ENCODE results near the gene HCRTR1. TPM values are rescaled to one million over a fixed set of nuclear protein-coding genes. Genes with fewer than 3 reads are reported as not detected.

Gene HCRTR1
- total RNA-seq, 2 donors from 2014 or later, result not detected

- Histone ChIP-seq H3K9me3 (no peaks in the 10 kb centered on the region), H3K36me3 (replicated peaks in 1 of 2; ENCODE audit: insufficient read depth in 1 of 2, low read depth in 2 of 2) (no peaks in the 10 kb centered on the region), H3K27ac (no peak overlapping the region), H3K4me1 (peaks cover 16% of the 10 kb centered on the region), H3K4me3 (no peak overlapping the region), H3K27me3 (peaks cover 0 to 5% of the 10 kb centered on the region in 2 donors)
- intact Hi-C loops (cut with DNase I), result no loop called here
- ATAC-seq, result no peak
- 83 to 84% methylated on average over 4 to 15 of the region's 15 CpGs for WGBS, 2 donors
- TF ChIP-seq CTCF (IDR thresholded peaks at IDR 0.05) (no peak), POLR2A (IDR thresholded peaks at IDR 0.05) (no peak)
- DNase-seq, result no peak
Observed at GRCh38 chr1:31621847-31622730, 4.6 kb downstream of the HCRTR1 start.

- Histone ChIP-seq H3K4me3 (no peak overlapping the region), H3K36me3 (replicated peaks in 1 of 2; ENCODE audit: insufficient read depth in 1 of 2, low read depth in 2 of 2) (no peaks in the 10 kb centered on the region), H3K27me3 (no peaks in the 10 kb centered on the region), H3K27ac (no peak overlapping the region), H3K9me3 (no peaks in the 10 kb centered on the region), H3K4me1 (peaks cover 20% of the 10 kb centered on the region)
- 96 to 99% methylated on average over 11 to 12 of the region's 12 CpGs for WGBS, 2 donors
- DNase-seq, result no peak
- ATAC-seq, result no peak
- intact Hi-C loops (cut with DNase I), result no loop called here
- TF ChIP-seq POLR2A (IDR thresholded peaks at IDR 0.05) (no peak), CTCF (IDR thresholded peaks at IDR 0.05) (no peak)
Observed at GRCh38 chr1:31623365-31623764, 5.9 kb downstream of the HCRTR1 start.

- Histone ChIP-seq H3K27ac (no peak overlapping the region), H3K4me1 (peaks cover 25% of the 10 kb centered on the region), H3K9me3 (no peaks in the 10 kb centered on the region), H3K36me3 (replicated peaks in 1 of 2; ENCODE audit: insufficient read depth in 1 of 2, low read depth in 2 of 2) (no peaks in the 10 kb centered on the region), H3K4me3 (no peak overlapping the region), H3K27me3 (no peaks in the 10 kb centered on the region)
- no peak for ATAC-seq
- 73 to 86% methylated on average over 5 of the region's 5 CpGs for WGBS, 2 donors
- TF ChIP-seq POLR2A (IDR thresholded peaks at IDR 0.05) (no peak), CTCF (IDR thresholded peaks at IDR 0.05) (no peak)
- intact Hi-C loops (cut with DNase I), result no loop called here
- DNase-seq, result no peak
Observed at GRCh38 chr1:31624309-31624708, 6.8 kb downstream of the HCRTR1 start.

- Histone ChIP-seq H3K4me1 (peaks cover 25% of the 10 kb centered on the region), H3K4me3 (no peak overlapping the region), H3K27me3 (no peaks in the 10 kb centered on the region), H3K36me3 (replicated peaks in 1 of 2; ENCODE audit: insufficient read depth in 1 of 2, low read depth in 2 of 2) (peaks cover 0 to 2% of the 10 kb centered on the region in 2 donors), H3K9me3 (no peaks in the 10 kb centered on the region), H3K27ac (no peak overlapping the region)
- WGBS, 2 donors, result 91 to 94% methylated on average over 10 to 16 of the region's 16 CpGs
- intact Hi-C loops (cut with DNase I), result no loop called here
- ATAC-seq (no peak), DNase-seq (no peak)
- TF ChIP-seq POLR2A (IDR thresholded peaks at IDR 0.05) (no peak), CTCF (IDR thresholded peaks at IDR 0.05) (no peak)
Observed at GRCh38 chr1:31624731-31625514, 7.4 kb downstream of the HCRTR1 start.

All from body of pancreas (tissue), 4 donors.